Right renal pelvis (tissue), 4 donors: Measurements from ENCODE around the gene ENTPD8. TPM values are rescaled to one million over a fixed set of nuclear protein-coding genes. Genes with fewer than 3 reads are reported as not detected.
"Not testable (repeated sequence)": the region's sequence is repeated elsewhere in the genome, so short reads cannot be mapped to it uniquely, and the experiment has no call there.

Experiments used
- DNase-seq, 4 donors: peaks; one replicate each; pipeline ENCODE4 v3.0.0-alpha.2; 2013; ENCODE audit warnings: low read depth in 4 of 4, low spot score in 3 of 4, missing footprints in 1 of 4
- polyA plus RNA-seq, 4 donors: library from polyadenylated mRNA; unstranded; fragments of 120-200 nt; gene quantifications; one replicate each; pipeline ENCODE4 v1.2.1, GENCODE V29; 2013; ENCODE audit not compliant: insufficient read length in 4 of 4

The ENTPD8 gene
- polyA plus RNA-seq, 4 donors: 0.52 to 0.59 (median 0.56) TPM

GRCh38 chr9:137416563-137417151 is 24.5 kb downstream of the ENTPD8 start:
- no peak for DNase-seq

- no peak for DNase-seq
These were observed 25.1 kb downstream of the ENTPD8 start for GRCh38 chr9:137416006-137416562.

- DNase-seq: no peak
These were observed 25.7 kb downstream of the ENTPD8 start for GRCh38 chr9:137415451-137415850.

GRCh38 chr9:137412431-137412830 is 28.7 kb downstream of the ENTPD8 start:
- no peak for DNase-seq

- DNase-seq: no peak
These were observed 29.3 kb downstream of the ENTPD8 start for GRCh38 chr9:137411645-137412380.

- DNase-seq: no peak
These were observed 29.9 kb downstream of the ENTPD8 start for GRCh38 chr9:137411260-137411644.

- no peak for DNase-seq
These were observed 30.3 kb downstream of the ENTPD8 start for GRCh38 chr9:137410891-137411249.

GRCh38 chr9:137410236-137410890 is 30.8 kb downstream of the ENTPD8 start:
- DNase-seq: not testable (repeated sequence)

GRCh38 chr9:137409515-137409914 is 31.6 kb downstream of the ENTPD8 start:
- no peak for DNase-seq

- DNase-seq: no peak
These were observed 32.3 kb downstream of the ENTPD8 start for GRCh38 chr9:137408651-137409405.

GRCh38 chr9:137407590-137408300 is 33.4 kb downstream of the ENTPD8 start:
- no peak for DNase-seq

GRCh38 chr9:137406876-137407589 is 34.1 kb downstream of the ENTPD8 start:
- peak; percentile 37 to 57 (median 54) for DNase-seq

- DNase-seq: no peak
These were observed 34.9 kb downstream of the ENTPD8 start for GRCh38 chr9:137406085-137406760.

GRCh38 chr9:137405677-137406081 is 35.5 kb downstream of the ENTPD8 start:
- DNase-seq: no peak

GRCh38 chr9:137404961-137405567 is 36.1 kb downstream of the ENTPD8 start:
- DNase-seq: no peak

GRCh38 chr9:137403269-137403668 is 37.9 kb downstream of the ENTPD8 start:
- no peak for DNase-seq

- no peak for DNase-seq
These were observed 38.4 kb downstream of the ENTPD8 start for GRCh38 chr9:137402746-137403145.
